HG03139 (cell line): ENCODE measurements around the gene SDK1.
"Not testable (repeated sequence)": the region's sequence is repeated elsewhere in the genome, so short reads cannot be mapped to it uniquely, and the experiment has no call there.

Source experiments
- ATAC-seq: cut with Tn5 transposase; IDR thresholded peaks from one replicate; pipeline ENCODE4 v1.9.1; 2021; ENCODE audit not compliant: unreplicated experiment

The SDK1 gene

DNA sequence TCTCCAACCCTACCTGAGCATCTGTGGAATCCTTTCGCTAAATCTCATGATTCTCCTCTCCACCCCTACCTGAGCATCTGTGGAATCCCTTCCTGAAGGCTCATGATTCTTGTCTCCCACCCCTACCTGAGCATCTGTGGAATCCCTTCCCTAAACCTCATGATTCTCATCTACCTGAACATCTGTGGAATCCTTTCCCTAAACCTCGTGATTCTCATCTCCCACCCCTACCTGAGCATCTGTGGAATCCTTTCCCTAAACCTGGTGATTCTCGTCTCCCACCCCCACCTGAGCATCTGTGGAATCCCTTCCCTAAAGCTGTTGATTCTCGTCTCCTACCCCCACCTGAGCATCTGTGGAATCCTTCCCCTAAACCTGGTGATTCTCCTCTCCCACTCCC is 342.0 kb downstream of the SDK1 start:
- ATAC-seq, result no peak

DNA sequence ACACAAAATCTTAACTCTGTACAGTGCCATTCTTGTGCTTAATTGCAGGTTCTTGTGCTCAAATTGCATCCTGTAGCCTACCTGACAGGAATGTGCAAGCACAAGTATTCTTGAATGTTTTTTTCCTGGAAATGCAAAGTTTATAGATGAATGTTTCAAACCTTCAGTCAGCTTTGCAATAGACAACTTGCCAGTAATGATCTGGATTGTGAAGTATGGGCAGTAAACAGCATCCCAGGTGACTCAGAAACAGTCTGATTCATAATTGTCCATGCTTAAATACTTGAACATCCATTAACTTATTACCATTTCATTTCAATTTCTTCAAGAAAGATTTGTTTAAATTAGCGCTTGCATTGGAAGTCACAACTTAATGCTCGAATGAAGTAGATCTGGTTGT is 347.2 kb downstream of the SDK1 start:
- ATAC-seq, result no peak

DNA sequence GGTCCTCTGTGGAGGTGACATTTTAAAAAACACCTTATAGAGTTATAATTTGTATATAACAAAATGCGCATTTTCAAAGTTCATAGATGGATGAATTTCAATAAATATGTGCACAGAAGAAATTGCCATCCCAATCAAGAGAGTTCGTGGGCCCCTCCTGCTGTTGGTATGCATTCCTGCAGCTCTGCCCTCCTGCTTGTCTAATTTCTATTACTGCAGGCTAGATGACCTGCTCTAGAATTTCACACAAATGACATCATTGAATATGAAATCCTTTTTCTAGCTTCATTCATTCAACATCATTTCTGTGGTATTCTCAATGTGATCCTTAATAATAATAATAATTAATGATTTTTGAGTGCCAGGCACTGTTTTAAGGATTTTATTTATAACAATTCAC is 348.2 kb downstream of the SDK1 start:
- no peak for ATAC-seq

DNA sequence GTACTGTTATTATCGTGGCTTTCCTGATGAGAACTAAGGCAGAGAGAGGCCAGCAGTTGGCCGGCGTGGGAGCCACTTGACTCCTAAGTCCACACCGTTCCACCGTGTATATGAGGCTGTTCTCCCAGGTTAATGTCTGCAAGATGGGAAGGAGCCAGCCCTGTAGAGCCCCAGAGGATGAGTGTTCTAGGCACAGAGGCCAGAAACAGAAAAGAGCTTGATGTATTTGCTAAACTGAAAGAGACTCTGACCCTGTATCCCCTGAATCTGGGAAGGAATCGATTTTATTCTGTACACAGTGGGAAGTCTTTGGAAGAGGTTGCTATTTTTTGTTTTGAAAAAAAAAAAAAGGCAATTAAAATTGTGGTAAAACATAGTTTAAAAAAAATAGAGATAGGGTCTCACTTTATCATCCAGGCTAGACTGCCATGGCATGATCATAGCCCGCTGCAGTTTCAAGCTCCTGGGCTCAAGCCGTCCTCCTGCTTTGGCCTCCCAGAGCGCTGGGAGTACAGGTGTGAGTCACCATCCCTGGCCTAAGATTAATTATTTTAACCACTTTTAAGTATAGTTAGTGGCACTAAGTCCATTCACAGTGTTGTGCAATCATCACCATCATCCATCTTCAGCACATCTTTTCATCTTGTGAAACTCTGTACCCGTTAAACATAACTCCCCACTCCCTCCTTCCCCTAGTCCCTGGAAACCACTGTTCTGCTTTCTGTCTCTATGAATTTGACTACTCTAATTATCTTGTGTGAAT is 348.8 kb downstream of the SDK1 start:
- no peak for ATAC-seq

DNA sequence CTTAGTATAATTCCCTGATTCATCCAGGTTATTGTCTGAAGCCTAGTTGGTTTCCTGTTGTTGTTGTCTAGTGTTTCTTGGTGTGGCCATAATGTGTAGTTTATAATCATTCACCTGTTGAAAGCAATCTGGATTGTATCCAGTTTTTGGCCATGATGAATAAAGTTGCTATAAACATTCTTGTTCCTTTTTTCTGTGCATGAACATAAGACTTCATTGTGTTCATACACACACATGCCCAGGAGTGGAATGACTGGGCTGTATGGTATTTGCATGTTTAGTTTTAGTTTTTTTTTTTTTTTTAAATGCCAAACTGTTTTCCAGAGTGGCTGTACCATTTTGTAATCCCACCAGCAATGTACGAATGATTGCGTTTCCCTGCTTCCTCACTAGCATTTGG is 349.8 kb downstream of the SDK1 start:
- ATAC-seq, result no peak

DNA sequence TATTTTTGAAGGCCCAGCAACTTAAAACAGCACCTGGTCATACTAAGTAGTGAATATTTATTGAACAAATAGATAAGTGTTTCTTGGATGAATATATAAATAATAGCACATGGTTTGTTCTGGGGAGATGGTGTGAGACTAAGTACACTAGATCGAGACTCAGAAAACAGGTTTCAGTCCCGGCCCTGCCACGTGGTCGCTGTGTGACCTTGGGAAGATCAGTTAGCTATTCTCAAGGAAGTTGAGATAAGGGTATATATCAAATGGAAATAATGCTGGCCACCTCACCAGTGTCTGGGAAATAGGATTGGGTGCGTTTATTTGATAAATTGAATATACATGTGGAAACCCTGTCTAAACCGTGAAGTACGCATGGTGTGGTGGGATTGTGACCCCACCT is 354.6 kb downstream of the SDK1 start:
- no peak for ATAC-seq

DNA sequence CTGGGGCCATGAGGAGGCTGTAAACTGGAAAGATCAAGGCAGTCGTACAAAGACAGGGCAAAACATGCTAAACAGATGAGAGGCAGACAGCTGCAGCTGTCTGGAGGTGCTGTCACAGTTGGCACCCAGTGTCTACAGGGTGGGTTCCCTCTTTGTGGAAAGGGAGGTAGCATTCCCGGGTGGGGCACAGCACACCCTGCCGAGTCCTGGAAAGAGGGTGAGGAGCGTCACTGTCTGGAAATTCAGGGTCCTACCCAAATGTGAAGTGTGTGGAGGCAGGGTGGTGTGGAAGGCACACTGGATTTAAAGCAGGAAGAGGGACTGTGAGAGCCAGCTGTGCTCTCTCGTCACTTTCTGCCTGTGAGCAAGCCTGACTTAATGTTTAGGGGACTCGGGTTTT is 356.2 kb downstream of the SDK1 start:
- ATAC-seq, result no peak

DNA sequence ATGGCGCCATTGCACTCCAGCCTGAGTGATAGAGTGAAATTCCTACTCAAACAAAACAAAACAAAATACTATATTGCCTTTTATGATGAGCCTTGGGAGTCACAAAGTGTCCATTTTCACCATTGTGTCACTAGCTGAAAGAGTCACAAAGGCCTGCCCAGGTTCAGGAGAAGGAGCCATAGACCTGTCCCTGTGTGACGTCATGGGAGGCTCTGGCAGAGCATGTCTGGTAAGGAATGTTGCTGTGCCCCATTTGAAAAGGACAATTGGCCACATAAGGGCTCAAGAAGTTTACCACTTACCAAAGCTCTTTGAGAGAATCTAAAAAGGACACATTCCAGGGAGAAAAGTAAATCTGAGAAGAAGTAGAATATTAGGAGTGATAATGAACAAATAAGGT is 367.7 kb downstream of the SDK1 start:
- no peak for ATAC-seq

DNA sequence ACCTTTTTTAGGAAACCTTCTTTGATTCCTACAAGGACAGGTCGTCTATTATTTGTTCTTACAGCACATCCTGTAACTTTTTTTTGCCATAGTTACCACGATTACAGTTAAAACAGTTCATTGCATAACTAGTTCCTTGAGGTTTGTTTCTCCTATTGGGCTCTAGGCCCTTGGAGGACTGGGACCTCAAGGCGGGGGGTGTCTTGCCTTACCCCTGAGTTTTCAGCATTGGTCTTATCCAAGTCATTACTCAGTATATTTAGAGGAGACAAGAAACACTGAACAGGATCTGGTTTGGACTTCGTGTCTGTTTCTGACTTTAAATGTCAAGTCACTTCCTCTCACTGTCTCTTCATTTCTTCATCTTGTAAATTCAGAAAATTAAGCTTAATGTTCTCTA is 369.8 kb downstream of the SDK1 start:
- ATAC-seq, result no peak

DNA sequence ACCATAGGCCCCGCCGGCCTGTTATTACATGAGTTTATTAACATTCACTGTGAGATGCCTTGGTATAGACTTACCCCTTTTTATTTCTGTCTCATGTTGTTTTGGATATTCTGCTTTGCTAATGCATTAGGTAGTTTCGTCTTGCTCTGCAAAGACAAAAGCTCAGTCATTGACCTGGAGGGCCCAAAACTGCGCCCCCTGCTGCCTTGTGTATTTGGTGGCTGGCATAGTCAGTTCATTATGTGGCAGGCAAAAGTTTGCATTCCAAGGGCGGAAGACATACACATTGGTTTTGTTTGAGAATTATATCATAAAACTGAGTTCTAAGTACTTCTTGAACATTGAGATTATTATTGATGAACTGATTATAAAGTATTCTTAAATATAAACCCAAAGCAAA is 372.5 kb downstream of the SDK1 start:
- no peak for ATAC-seq

DNA sequence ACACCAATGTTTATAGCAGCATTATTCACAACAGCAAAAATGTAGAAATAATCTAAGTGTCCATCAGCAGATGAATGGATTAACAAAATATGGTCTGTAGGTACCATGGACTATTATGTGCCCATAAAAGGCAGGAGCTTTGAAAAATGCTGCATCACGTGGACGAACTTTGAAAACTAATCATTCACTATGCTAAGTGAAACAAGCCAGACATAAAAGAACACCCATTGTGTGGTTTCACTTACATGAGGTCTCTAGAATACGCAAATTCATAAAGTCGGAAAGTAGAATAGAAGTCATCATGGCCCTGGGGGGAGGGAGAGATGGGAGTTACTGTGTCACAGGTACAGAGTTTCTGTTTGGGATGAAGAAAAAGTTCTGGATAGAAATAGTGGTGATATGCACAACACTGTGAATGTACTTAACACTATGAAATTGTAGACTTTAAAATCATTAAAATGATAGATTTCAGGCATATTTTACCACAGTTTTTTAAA is 377.3 kb downstream of the SDK1 start:
- ATAC-seq, result no peak

DNA sequence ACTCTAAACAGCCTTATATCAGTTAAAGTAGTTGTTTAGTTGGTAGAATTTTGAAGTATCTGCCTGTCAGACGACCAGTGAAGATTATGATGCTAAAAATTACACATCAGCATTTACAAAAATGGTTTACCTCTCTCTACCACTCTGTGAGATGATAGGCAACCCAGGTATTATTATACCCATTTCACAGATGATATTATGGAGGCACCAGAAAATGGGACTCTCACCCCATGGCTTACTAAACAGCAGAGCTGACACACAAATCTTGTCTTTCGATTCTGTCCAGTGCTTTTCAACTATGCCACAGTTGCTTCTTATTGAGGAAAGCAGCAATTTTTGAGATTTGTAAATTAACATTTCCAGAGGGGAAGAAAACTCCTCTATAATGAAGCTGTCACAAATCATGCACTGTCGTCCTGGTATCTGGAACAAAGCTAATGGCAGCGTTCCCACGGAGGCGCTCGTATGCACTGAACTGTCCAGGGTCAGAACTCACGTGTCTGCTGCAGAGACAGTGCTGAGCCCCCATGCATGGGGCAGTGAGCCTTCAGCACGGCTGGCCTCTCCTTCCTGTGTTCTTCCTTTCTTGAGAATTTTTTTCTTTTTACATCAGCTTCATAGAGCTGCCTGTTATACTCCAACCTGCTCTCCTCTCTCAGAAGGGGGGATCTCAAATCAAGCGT is 381.1 kb downstream of the SDK1 start:
- ATAC-seq, result no peak

DNA sequence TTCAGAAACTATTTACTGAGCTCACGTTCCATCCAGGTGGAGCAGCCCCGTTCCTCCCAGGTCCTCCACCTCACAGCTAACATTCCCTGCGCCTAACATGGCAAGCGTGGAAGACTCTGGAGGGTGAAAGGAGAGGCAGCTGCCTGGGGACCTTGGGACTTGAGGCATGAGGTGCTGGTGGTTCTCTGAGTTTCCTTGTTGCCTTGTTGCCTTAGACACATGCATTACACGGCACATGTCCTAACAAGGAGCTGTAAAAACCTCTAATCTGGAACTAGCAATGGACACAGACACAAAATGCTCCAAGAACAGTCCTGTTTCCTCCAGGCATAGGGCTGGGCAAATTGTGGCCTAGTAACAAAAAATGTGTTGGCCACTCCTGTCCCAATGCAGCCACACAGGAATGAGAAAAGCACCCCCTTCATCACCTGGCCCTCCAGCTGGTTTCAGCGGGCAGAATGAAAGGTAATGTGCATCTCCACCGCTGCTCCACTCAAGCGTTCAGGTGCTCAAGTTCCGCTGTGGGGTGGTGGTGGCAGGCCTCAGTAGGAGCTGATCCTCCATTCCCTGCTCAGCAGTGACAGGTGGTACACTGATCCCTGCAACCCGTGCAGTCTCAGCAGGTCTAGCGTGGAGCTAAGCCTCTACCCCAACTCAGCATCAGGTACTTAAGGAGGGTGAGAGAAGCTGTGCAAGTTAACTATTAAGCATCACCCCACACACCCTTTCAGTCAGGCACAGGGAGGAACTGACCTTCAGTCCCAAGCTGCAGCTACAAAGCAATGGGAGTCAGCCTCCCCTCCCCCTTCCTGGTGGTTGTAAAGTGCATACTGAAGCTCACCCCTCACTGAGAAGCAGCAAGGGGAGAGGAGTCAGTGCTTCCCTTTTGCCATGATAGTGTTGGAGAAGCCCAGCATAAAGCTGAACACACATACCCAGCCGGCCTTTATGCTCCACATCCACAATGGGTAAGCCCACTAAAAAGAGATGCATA is 382.8 kb downstream of the SDK1 start:
- no peak for ATAC-seq

DNA sequence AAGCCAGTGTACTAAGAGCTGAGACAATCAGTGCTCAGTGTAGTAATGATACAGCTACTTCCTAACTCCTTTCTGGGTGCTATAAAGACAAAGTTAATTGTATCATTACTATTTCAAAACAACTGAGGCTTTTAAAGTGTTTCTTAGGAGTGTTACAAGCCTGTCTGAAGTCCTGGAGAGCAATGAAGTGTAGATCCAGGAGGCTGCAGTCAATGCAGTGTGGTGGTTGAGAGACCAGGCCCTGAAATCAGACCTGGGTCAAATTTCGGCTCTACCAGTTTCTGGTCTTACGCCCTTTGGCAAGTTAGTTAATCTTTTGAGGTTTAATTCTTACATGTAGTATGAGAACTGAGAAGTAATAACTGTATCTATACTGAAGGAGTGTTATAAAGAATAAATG is 387.0 kb downstream of the SDK1 start:
- no peak for ATAC-seq

DNA sequence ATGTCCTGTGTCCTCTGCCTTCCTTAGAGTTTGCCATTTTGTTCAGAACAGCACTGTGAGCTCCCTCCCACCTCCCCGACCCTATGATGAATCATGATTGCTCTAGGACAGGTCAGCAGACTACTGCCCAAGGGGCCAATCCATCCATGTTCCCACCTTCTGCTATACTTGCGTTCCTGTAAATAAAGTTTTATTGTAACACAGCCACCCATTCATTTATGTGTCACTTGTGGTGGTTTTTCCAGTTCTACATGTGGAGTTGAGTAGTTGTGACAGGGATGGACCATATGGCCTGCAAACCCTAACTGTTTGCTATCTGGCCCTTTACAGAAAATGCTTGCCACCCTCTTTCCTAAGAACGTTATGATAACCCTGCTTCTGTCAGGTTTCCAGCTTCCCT is 387.8 kb downstream of the SDK1 start:
- ATAC-seq, result no peak

DNA sequence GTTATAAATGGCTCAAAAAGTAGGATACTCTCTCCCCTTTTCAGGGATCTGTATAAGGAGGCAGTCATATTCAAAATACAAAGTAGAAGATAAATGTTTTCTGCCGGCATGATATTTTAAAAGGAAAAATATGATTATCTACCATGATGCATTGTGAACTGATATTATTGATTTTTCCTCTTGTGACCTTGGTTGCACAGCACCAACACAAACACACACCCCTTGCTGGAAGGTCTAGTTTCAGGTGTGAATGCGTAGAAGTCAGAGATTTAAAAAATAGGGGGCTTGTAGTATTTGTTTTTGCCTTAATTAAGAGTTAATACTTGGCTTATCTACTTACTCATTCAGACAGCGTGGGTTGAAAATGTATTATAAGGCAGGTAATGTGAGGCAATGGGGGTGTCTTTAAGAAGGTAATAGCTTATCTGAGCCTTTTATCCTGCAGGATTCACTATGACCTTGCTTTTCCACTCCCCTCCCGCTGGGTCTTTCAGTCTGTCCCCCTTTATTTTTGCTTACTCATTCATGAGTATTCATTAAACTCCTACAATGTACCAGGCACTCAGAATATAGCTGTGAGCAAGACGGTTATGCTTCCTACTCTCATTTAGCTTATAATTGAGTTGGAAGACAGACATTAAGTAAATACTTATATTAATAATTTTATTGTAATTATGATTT is 390.6 kb downstream of the SDK1 start:
- no peak for ATAC-seq

DNA sequence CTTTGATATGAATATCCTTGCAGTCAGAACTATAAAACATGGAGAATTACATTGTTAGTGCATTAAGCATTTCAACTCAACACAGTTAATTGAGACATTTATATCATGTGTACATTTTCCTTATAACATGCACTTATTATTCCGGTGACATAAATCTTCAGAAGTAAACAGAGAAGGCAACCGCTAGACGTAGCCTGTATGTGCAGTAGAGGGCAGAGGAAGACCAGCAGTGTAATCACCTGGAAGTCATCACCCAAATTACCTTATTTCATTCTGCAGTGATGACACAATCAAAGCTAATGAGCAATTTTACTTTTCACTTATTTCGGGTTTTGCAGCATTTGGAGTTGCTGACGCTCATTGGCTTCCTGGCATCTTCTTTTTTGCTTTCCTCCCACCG is 394.6 kb downstream of the SDK1 start:
- ATAC-seq, result no peak

DNA sequence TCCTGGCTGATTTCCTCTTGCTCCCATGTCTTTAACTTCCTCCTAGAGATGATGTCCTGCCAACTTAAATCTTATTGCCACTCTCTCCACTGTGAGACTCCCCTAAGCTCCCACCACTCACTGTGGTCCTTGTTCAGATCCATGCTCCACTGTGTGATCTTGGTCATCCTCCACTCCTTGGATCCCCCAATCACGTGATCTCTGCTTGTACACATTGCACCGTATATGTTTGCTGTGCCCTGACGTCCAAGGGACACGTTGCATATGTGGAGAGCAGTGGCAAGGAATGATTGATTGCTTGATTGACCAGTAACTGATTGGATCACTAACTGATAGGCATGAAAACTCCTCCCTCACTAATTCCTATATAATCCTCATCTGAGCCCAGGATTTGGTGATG is 395.1 kb downstream of the SDK1 start:
- no peak for ATAC-seq

DNA sequence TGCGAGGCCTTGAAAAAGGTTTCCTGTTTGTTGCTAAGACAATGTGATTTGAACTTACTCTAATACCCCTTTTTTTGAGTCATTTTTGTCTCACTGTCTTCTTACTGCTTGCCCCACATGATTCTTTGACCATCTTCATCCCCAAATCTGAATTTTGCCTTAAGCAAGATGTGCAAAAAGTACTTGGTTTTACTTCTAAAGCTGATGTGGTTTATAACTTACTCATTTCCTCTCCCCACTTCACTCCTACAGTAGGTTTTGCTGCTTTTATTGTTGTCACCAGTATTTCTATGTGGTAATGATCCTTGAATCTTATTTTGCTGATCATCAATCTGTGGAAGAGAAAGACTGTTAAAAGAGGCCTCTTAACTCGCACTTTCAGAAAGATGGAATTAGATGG is 396.4 kb downstream of the SDK1 start:
- no peak for ATAC-seq

DNA sequence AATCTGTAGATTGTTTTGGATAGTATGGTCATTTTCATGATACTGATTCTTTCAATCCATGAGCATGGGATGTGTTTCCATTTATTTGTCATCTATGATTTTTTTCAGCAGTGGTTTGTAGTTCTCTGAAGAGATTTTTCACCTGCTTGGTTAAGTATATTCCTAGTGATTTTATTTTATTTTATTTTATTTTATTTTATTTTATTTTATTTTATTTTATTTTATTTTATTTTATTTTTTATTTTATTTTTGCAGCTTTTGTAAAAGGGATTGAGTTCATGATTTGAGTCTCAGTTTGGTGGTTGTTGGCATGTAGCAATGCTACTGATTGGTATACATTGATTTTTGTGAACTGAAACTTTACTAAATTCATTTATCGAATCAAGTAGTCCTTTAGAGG is 404.2 kb downstream of the SDK1 start:
- ATAC-seq, result no peak

DNA sequence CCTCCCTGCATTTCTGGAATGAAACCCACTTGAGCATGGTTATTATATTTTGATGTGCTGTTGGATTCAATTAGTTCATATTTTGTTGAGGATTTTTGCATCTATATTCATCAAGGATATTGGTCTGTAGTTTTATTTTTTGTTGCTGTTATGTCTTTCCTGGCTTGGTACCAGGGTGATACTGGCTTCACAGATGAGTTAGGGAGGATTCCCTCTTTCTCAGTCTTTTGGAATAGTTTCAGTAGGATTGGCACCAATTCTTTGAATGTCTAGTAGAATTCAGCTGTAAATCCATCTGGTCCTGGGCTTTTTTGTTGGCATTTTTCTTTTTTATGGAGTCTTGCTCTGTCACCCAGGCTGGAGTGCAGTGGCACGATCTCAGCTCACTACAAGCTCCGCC is 405.0 kb downstream of the SDK1 start:
- ATAC-seq, result not testable (repeated sequence)
